Glutamatergic neuron (in vitro differentiated cells): ENCODE results near the gene CBY1. TPM values are rescaled to one million over a fixed set of nuclear protein-coding genes. Genes with fewer than 3 reads are reported as not detected.
A peak's percentile ranks its signal among the peaks of the same experiment; 100 is the strongest.

Experiments used
- DNase-seq: peaks from one replicate; pipeline ENCODE4 v3.0.0; 2022
- H3K27ac Mint-ChIP-seq: one replicate; pipeline ENCODE4 v1.8.0; 2020; ENCODE audit warnings: mild to moderate bottlenecking, mixed read lengths, inconsistent platforms; ENCODE audit not compliant: unreplicated experiment
- H3K27me3 Mint-ChIP-seq: one replicate; pipeline ENCODE4 v1.8.0; 2020; ENCODE audit warnings: mild to moderate bottlenecking, moderate library complexity, mixed read lengths, inconsistent platforms; ENCODE audit not compliant: unreplicated experiment
- H3K36me3 Mint-ChIP-seq: one replicate; pipeline ENCODE4 v1.8.0; 2020; ENCODE audit warnings: mild to moderate bottlenecking, mixed read lengths, inconsistent platforms; ENCODE audit not compliant: unreplicated experiment
- H3K4me1 Mint-ChIP-seq: one replicate; pipeline ENCODE4 v1.8.0; 2020; ENCODE audit warnings: mild to moderate bottlenecking, low read depth, mixed read lengths, inconsistent platforms; ENCODE audit not compliant: unreplicated experiment
- H3K4me3 Mint-ChIP-seq: one replicate; pipeline ENCODE4 v1.8.0; 2020; ENCODE audit warnings: mild to moderate bottlenecking, mixed read lengths, inconsistent platforms; ENCODE audit not compliant: unreplicated experiment
- H3K9me3 Mint-ChIP-seq: one replicate; pipeline ENCODE4 v1.8.0; 2020; ENCODE audit warnings: mild to moderate bottlenecking, moderate library complexity, mixed read lengths, inconsistent platforms; ENCODE audit not compliant: unreplicated experiment
- CTCF ChIP-seq: fragments of 200-600 bp; sonication (generic); IDR thresholded peaks from one replicate; pipeline ENCODE4 v1.5.0; 2021; ENCODE audit not compliant: partially characterized antibody, unreplicated experiment
- total RNA-seq: library from RNA; stranded (reverse); fragmentation: NEBNext Ultra II Directional; extraction: Animal tissue kit (Norgen Biotek cat#: 25700); gene quantifications from one replicate; pipeline ENCODE4 v1.2.1, GENCODE V29; 2021; ENCODE audit not compliant: unreplicated experiment

Gene CBY1
- total RNA-seq, 1 donor from 2014 or later = 34.9 TPM

DNA sequence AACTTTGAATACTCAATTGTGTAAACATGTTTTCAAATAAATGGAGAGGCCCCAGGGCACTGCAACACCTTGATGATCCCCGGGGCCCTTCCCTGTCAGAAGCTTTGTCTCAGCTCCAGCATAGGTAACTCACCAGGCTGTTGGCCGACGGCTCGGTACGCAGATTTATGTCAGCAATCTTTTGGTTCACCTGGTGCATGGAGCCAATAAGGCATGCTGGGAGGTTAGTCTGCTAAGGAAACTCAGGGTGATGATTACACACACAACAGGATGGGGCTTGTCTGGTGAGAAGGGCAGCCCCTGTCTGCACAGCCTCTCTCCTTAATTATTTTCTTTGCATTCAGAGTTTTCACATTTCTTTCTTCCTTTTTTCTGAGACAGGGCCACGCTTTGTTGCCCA lies 11.0 kb upstream of the CBY1 start:
- no peak for DNase-seq
- TF ChIP-seq CTCF = no peak
- H3K9me3 Mint-ChIP-seq = no peaks in the 10 kb centered on the region
- H3K4me1 Mint-ChIP-seq = no peaks in the 10 kb centered on the region
- H3K27ac Mint-ChIP-seq = no peak overlapping the region
- H3K27me3 Mint-ChIP-seq = no peaks in the 10 kb centered on the region
- no peak overlapping the region for H3K4me3 Mint-ChIP-seq
- H3K36me3 Mint-ChIP-seq = peaks cover 7% of the 10 kb centered on the region

DNA sequence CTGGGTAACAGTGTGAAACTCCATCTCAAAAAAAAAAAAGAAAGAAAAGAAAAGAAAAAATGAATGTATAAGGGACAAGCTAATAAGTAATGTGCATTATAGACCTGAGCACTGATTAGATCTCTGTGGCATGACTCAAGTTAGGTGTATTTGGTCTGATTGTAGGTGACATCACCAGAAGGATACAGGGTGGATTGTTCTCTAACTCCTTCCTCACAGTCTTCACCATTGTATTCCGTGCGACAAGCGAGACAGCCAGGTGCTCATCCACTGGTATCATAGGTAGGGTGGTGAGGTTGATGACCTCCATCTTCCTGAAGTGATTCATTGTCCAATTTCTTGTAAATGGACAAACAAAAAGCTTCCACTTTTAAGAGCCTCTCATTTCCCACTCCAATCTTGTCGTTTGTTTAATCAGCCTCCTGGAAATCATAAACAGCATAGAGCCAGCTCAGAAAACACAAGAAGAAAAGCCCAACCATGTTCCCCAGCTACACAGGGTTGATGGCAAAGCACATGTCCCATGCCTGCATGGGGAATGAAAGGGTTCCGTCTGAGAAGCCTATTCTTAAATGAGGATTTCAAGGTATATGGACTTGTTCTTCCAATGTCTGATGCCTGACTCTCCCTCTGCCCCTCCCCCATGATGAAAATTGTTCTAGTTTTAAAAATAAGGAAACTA lies 6.5 kb upstream of the CBY1 start:
- TF ChIP-seq CTCF = no peak
- H3K4me3 Mint-ChIP-seq = no peak overlapping the region
- no peaks in the 10 kb centered on the region for H3K9me3 Mint-ChIP-seq
- H3K36me3 Mint-ChIP-seq = peaks cover 11% of the 10 kb centered on the region
- no peak for DNase-seq
- H3K4me1 Mint-ChIP-seq = no peaks in the 10 kb centered on the region
- no peaks in the 10 kb centered on the region for H3K27me3 Mint-ChIP-seq
- H3K27ac Mint-ChIP-seq = no peak overlapping the region

DNA sequence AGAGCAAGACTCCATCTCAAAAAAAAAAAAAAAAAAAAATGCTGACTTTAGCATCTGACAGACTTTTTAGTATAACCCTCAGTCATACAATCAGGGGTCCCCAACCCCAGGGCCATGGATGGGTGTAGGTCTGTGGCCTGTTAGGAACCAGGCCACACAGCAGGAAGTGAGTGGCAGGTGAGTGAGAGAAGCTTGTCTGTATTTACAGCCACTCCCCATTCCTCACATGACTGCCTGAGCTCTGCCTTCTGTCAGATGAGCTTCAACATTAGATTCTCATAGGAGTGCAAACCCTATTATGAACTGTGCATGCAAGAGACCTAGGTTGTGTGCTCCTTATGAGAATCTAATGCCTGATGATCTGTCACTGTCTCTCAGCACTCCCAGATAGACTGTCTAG lies 3.6 kb upstream of the CBY1 start:
- Mint-ChIP-seq H3K36me3 (peaks cover 6% of the 10 kb centered on the region), H3K9me3 (peaks cover 9% of the 10 kb centered on the region), H3K27me3 (no peaks in the 10 kb centered on the region), H3K27ac (no peak overlapping the region), H3K4me1 (peaks cover 4% of the 10 kb centered on the region), H3K4me3 (no peak overlapping the region)
- DNase-seq = no peak
- no peak for TF ChIP-seq CTCF

- peaks cover 9% of the 10 kb centered on the region for H3K9me3 Mint-ChIP-seq
- no peak for TF ChIP-seq CTCF
- peaks cover 4% of the 10 kb centered on the region for H3K4me1 Mint-ChIP-seq
- no peak overlapping the region for H3K27ac Mint-ChIP-seq
- no peak overlapping the region for H3K4me3 Mint-ChIP-seq
- DNase-seq = no peak
- peaks cover 4% of the 10 kb centered on the region for H3K36me3 Mint-ChIP-seq
- H3K27me3 Mint-ChIP-seq = no peaks in the 10 kb centered on the region
These were observed 2.7 kb upstream of the CBY1 start for GRCh38 chr22:38653741-38654140.

DNA sequence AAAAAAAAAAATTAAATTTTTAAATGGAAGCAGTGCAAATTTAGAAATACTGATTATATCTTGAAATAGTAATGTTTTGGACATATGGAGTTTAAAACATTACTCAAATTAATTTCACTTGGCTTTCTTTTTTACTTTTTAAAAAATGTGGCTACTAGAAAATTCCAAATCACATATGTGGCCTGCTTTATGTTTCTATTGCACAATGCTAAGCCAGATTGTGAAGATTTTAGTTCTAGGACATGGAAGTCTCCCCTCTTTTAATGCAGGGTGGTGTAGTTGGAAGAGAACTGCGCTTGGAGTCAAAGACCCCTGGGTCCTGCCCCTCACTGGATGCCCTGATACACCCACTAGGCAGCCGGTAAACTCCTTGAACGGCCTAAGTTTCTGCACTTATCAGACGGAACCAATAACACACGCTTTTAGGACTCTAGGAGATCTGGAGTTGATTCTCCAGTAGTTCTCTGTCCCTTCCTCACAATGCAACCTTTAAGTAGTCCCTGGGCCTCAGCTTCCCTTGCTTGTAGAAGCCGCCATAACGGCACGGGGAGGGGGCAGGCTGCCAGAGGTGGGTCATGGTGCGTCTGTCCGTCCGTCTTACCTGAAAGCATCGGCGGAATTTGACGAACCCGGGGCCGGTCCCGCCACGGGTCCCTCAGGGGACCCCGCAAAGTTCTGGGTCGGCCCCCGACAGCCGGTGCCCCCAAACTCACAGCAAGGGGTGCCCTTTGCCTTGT lies 751 bp upstream of the CBY1 start:
- H3K4me3 Mint-ChIP-seq = peak overlapping the region; percentile 91
- no peaks in the 10 kb centered on the region for H3K27me3 Mint-ChIP-seq
- DNase-seq = no peak
- H3K9me3 Mint-ChIP-seq = peaks cover 9% of the 10 kb centered on the region
- peaks cover 4% of the 10 kb centered on the region for H3K36me3 Mint-ChIP-seq
- peaks cover 4% of the 10 kb centered on the region for H3K4me1 Mint-ChIP-seq
- TF ChIP-seq CTCF = no peak
- H3K27ac Mint-ChIP-seq = peak overlapping the region; percentile 99
